ENCODE measurements around the gene TSHZ2.
"Not testable (repeated sequence)": the region's sequence is repeated elsewhere in the genome, so short reads cannot be mapped to it uniquely, and the experiment has no call there.

Gene TSHZ2

DNA sequence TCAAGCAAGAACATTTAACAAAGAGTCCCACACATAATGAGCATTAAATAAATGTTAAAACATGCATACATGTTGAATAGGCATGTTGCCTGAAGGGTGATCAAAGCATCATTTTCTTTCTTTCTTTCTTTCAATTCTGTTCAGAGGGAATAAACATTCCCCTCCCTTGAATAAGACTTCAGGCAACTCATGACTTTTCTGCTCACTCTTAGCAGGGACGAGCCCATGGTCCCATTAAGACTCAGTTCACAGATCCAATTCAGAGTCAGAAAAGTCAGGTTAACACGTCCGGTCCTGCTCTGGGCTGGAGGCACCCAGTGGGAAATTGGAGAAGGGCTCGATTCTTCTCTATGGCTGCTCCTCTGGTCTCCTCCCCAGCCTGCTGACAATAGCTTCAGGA lies 439.7 kb downstream of the TSHZ2 start:
- TF ChIP-seq ZFX (IDR thresholded peaks at IDR 0.05), result no peak
- TF ChIP-seq, protein P1, sequence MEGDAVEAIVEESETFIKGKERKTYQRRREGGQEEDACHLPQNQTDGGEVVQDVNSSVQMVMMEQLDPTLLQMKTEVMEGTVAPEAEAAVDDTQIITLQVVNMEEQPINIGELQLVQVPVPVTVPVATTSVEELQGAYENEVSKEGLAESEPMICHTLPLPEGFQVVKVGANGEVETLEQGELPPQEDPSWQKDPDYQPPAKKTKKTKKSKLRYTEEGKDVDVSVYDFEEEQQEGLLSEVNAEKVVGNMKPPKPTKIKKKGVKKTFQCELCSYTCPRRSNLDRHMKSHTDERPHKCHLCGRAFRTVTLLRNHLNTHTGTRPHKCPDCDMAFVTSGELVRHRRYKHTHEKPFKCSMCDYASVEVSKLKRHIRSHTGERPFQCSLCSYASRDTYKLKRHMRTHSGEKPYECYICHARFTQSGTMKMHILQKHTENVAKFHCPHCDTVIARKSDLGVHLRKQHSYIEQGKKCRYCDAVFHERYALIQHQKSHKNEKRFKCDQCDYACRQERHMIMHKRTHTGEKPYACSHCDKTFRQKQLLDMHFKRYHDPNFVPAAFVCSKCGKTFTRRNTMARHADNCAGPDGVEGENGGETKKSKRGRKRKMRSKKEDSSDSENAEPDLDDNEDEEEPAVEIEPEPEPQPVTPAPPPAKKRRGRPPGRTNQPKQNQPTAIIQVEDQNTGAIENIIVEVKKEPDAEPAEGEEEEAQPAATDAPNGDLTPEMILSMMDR (conservative IDR thresholded peaks at IDR 0.05), result no peak
- no peak overlapping the region for H3K27ac ChIP-seq

DNA sequence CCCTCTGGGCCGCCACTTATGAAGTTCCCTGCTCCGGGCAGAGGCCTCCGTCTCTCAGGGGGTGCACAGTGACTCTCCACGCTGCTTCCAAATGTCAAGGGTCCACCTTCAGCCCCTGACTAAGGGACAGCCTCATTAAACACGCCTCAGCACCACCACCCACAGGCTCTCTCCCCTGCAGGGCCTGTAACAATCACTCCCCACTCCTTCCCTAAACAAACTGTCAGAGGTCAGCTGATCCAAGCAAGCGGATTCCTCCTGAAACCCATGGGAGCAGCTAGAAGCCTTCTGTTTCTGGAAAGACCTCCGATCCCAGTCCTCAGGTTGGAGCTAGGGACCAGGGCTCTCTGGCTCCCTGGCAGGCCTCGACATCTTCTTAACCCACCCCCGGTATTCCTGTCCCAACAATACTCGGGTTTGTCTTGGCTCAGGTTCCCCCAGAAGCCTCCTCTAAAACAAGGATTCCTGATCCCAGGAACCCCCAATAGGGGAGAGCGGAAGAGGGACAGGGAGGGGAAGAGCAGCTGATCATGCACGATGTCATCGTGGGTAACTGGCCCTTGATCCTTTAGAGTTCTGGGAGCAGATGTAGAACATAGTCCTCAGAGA lies 440.5 kb downstream of the TSHZ2 start:
- no peak overlapping the region for H3K27ac ChIP-seq
- TF ChIP-seq ZFX (IDR thresholded peaks at IDR 0.05), result no peak
- TF ChIP-seq, protein P1 (conservative IDR thresholded peaks at IDR 0.05), result no peak

DNA sequence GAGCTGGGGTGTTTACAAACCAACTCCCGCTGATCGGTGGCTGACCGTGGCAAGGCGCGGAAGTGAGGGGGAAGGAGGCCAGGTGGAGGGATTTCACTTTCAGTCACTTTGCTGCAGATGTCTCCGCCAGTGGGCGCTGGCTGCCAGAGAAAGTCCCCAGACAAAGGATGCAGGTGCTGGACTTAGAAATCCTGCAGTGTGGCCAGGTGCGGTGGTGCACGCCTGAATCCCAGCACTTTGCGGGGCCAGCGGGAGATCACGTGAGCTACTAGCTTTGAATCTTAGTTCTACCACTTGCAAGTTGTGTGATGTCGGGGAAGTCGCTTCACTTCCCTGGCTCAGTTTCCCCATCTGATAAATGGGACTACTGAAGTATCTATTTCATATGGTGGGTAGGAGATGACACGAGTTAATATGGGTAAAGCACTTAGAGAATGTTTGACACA lies 441.1 kb downstream of the TSHZ2 start:
- H3K27ac ChIP-seq, result no peak overlapping the region
- TF ChIP-seq, protein P1 (conservative IDR thresholded peaks at IDR 0.05), result no peak; the same call in 1 of the 2 replicates
- TF ChIP-seq ZFX (IDR thresholded peaks at IDR 0.05), result no peak

DNA sequence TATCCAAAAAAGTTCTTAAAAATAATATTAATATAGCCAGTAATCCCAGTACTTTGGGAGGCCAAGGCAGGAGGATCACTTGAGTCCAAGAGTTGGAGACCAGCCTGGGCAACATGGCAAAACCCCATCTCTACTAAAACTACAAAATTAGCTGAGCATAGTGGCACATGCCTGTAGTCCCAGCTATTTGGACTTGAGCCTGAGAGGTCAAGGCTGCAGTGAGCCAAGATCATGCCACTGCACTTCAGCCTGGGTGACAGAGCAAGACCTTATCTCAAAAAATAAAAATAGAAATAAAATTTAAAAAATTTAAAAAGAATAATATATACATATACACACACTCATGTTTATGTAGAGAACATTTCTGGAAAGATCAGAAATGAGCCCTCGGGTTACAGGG lies 441.7 kb downstream of the TSHZ2 start:
- H3K27ac ChIP-seq, result not testable (repeated sequence)

DNA sequence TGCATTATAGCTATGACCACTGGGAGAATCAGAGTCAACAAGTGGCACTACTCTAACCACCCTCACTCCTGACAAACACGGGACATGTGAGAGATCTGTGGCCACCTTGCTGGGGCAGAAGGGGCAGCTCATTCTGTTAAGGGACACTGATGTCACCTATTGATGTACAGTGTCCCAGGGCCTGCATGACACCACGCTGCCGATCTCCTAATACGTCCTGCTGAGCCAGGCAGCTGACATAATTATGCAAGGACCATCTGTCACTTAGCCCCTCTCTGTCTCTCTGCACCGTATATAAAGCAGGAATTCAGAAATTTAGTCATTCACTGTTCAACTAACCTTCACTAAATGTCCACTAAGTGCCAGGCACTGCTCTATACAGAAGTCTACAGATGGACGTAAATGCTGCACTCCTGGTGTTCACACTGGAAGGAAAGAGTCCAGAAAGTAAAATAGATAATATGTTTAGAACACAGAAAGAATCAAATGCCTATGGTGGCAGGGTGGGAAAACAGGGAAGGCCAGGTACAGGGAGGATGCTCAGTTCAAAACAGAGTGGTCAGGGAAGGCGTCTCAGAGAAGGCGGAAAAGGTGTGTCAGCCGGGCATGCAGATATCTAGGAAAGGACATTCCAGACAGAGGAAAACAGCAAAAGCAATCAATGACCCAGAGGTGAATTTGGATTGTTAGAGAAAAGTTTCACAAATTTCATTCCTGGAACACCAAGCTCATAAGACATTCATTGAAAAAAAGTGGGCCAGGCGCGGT lies 447.7 kb downstream of the TSHZ2 start:
- H3K27ac ChIP-seq, result no peak overlapping the region
- TF ChIP-seq ZFX (IDR thresholded peaks at IDR 0.05), result no peak
- TF ChIP-seq, protein P1 (conservative IDR thresholded peaks at IDR 0.05), result no peak

DNA sequence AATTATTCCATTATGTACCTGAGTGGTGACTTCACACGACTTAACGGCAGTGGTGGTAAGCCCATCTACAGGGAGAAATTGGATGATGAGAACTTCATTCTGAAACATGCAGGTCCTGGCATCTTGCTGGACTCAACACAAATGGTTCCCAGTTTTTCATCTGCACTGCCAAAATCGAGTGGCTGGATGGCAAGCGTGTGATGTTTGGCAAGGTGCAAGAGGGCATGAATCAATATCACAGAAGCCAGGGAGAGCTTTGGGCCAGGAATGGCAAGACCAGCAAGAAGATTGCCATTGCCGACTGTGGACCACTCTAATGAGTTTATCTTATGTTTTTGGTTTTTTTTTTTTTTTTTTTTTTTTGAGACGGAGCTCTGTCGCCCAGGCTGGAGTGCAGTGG lies 449.2 kb downstream of the TSHZ2 start:
- H3K27ac ChIP-seq, result no peak overlapping the region
- no peak for TF ChIP-seq ZFX (IDR thresholded peaks at IDR 0.05)
- TF ChIP-seq, protein P1 (conservative IDR thresholded peaks at IDR 0.05), result no peak

DNA sequence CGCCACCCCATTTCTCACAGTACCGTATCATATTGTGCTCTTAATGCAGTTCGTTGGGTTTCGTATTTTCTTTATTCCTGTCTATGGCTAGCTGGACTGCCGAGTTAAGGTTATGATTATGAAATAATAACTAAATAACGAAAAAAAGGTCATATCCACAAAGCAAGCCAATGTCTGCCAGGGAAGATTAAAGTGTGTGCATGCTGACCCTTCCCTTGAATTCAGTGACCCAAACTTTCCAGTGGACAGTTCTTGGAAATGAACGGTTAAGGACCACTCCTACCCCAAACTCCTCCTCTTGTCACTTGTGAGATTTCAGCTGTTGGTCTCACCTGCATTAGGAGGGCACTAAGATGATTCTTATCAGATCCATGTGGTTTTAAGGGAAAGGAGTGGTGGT lies 449.9 kb downstream of the TSHZ2 start:
- TF ChIP-seq, protein P1 (conservative IDR thresholded peaks at IDR 0.05), result no peak
- TF ChIP-seq ZFX (IDR thresholded peaks at IDR 0.05), result no peak
- H3K27ac ChIP-seq, result no peak overlapping the region

All from C4-2B (cell line).